Measurements from ENCODE around the gene PXK.

Gene PXK

DNA sequence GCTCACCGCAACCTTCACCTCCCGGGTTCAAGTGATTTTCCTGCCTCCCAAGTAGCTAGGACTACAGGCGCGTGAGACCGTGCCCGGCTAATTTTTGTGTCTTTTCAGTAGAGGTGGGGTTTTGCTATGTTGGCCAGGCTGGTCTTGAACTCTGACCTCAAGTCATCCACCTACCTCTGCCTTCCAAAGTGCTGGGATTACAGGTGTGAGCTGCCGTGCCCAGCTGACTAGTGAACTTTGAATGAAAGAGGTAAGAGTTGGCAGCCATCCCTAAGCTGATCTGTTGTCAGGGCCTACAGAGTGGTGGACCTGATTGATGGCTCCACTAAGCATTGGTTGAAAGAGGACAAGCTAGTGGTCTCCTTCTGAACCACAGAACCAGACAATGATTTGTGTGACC, 15.3 kb downstream of the PXK start:
- Histone ChIP-seq H3K4me3 (no peak overlapping the region), H3K27ac (no peak overlapping the region)
- no peak for TF ChIP-seq CTCF (IDR thresholded peaks at IDR 0.05)
- no peak for DNase-seq (ENCODE audit: low spot score)

DNA sequence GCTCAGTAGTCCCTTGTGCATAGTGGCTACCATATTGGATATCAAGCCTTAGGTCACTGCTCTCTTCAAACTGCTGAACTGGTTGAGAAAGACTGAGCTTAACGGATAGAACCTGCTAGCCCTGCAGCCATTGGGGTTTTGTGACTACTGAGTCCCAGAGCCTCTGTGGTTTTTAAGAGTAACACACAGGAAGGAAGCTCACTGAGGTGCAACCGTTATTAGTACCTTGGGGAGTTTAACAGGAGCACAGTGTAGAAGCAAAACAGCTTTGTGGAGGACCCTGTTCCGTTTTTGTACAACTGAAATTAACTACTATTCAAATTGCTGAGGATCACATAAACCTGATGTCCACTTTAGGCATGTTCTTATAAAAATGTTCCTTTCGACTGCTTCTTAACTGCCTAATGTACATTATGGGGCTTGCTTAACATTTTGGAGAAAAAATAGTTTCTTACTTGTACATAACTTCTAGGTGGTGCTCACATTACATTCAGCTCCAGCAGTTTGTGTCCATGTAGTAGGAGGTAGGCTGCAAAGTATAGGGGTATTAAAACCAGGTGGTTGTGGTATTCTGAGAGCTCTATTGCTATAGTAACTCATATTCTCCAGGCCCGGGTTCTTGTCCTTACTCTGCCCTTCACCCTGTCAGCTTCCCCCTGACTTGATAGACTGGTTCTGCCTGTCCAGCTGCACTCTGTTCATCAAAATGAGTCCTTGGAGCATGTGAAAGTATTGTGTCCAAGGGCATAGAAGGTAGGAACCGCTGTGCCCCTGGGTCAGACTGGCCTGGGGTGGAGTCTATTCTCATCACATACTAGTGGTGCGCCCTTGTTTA, 17.3 kb downstream of the PXK start:
- Histone ChIP-seq H3K27ac (no peak overlapping the region), H3K4me3 (no peak overlapping the region)
- DNase-seq (ENCODE audit: low spot score), result no peak
- TF ChIP-seq CTCF (IDR thresholded peaks at IDR 0.05), result no peak

DNA sequence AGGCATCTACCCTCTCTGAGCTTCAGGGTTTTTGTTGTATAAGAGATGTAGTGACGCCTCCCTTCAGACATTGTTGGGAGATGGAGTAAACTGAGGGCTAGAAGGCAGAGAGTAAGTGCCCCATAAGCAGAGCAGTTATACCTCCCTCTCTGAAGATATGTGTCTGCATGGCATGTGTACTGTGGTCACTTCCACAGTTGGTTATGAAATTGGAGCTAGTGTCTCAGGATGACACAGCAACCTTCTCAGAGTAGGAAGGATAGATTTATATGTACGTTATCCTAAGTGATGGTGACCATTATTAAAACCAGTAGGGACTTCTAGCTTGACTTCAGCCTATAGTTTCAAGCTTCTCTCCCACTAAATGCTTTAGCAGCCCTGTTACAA, 17.9 kb downstream of the PXK start:
- no peak overlapping the region for H3K4me3 ChIP-seq
- TF ChIP-seq CTCF (IDR thresholded peaks at IDR 0.05), result no peak
- H3K27ac ChIP-seq, result no peak overlapping the region
- DNase-seq (ENCODE audit: low spot score), result no peak

- no peak for TF ChIP-seq CTCF (IDR thresholded peaks at IDR 0.05)
- Histone ChIP-seq H3K27ac (no peak overlapping the region), H3K4me3 (no peak overlapping the region)
- DNase-seq (ENCODE audit: low spot score), result no peak
Observed at GRCh38 chr3:58351920-58352319, 19.2 kb downstream of the PXK start.

DNA sequence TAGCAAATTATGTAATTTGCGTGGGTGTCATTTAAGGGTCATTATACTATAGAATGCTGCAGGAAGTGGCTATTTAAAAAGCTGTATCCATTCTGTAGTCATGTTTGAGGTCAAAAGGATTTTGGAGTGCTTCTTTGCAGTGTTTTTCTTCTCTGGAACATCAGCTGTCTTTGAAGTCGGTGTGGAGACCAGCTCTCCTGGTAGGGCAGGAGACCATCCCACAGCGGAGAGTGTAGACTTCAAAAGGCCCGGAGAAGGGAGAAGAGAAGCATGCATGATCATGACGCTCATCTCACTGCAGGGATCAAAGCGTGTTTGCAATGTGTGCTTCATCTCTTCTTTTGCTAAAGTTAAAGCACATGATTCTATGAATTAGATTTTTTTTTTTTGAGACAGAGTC, 19.9 kb downstream of the PXK start:
- Histone ChIP-seq H3K27ac (no peak overlapping the region), H3K4me3 (no peak overlapping the region)
- DNase-seq (ENCODE audit: low spot score), result no peak
- TF ChIP-seq CTCF (IDR thresholded peaks at IDR 0.05), result no peak

DNA sequence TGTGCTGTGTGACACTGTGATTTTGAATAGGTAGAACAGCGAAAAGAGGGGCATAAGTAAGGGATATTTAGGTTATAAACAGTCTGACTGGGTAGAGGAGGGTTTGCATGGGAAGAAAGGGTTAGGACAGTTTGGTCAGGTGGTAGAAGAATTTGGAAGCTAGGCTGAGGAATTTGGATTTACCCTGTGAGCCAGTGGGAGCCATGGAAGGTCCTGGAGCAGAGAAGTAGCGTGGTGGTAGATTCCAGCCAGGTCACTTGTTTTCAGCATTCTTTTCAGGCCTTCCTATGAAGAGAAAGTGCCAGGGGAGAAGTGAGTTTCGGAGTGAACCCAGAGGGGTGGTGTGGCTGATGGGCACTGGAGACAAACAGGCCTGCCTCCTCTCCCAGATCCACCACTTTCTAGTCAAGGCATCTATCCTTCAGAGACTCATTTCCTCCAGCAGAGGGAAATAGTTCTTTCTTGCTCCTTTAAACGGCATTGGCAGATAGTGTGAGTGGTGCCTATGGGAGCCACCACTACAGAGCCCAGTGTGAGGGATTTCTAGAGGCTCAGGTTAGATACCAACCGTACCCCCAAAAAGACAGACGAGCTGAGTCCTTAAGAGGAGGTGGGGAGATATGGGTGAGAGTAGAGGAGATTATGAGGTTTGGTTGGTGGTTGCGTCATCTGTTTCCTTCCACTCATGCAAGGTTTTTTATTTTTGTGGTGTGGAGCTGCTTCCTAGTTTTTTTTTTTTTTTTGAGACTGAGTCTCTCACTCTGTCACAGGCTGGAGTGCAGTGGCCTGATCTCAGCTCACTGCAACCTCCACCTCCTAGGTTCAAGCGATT, 21.2 kb downstream of the PXK start:
- TF ChIP-seq CTCF (IDR thresholded peaks at IDR 0.05), result no peak
- Histone ChIP-seq H3K4me3 (no peak overlapping the region), H3K27ac (no peak overlapping the region)
- DNase-seq (ENCODE audit: low spot score), result no peak
